K562 (cell line): ENCODE data around the gene SETD3.

Experiments used
- EP300 ChIP-seq: IDR thresholded peaks from 2 replicates; pipeline ENCODE4 v1.6.1; 2012; ENCODE audit warnings: low read length, improper control_type of control experiment
- MCM2 ChIP-seq: fragments of 450-650 bp; IDR thresholded peaks from 2 replicates; pipeline ENCODE4 v1.6.1; 2017; ENCODE audit warnings: low read depth, mild to moderate bottlenecking
- NFE2L1 ChIP-seq: fragments of 450-650 bp; IDR thresholded peaks from 2 replicates; pipeline ENCODE4 v1.6.1; 2016; ENCODE audit warnings: missing genetic modification characterization, low read depth, mild to moderate bottlenecking, missing compliant biosample characterization, moderate library complexity, borderline replicate concordance
- TF ChIP-seq, protein P1 (sequence below), 3 experiments: IDR thresholded peaks in 2 of 3; conservative IDR thresholded peaks in 1 of 3; 2 replicates each; pipeline ENCODE4 v1.5.1; 2011 to 2012; ENCODE audit warnings: low read length in 3 of 3, mild to moderate bottlenecking in 3 of 3, control low read depth in 2 of 3, improper control_type of control experiment in 1 of 3, inconsistent platforms in 1 of 3, low read depth in 1 of 3, mixed read lengths in 1 of 3, moderate library complexity in 1 of 3; ENCODE audit not compliant: insufficient read depth in 2 of 3

GRCh38 chr14:99454246-99454645 is 26.4 kb downstream of the SETD3 start:
- TF ChIP-seq EP300, result no peak
- TF ChIP-seq MCM2, result no peak
- no peak for TF ChIP-seq NFE2L1 (tag)
- TF ChIP-seq, protein P1, sequence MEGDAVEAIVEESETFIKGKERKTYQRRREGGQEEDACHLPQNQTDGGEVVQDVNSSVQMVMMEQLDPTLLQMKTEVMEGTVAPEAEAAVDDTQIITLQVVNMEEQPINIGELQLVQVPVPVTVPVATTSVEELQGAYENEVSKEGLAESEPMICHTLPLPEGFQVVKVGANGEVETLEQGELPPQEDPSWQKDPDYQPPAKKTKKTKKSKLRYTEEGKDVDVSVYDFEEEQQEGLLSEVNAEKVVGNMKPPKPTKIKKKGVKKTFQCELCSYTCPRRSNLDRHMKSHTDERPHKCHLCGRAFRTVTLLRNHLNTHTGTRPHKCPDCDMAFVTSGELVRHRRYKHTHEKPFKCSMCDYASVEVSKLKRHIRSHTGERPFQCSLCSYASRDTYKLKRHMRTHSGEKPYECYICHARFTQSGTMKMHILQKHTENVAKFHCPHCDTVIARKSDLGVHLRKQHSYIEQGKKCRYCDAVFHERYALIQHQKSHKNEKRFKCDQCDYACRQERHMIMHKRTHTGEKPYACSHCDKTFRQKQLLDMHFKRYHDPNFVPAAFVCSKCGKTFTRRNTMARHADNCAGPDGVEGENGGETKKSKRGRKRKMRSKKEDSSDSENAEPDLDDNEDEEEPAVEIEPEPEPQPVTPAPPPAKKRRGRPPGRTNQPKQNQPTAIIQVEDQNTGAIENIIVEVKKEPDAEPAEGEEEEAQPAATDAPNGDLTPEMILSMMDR (IDR thresholded peaks at IDR 0.05 in 2 of 3, conservative IDR thresholded peaks at IDR 0.05 in 1 of 3; ENCODE audit: insufficient read depth in 2 of 3, low read depth in 1 of 3, low read length in 3 of 3), result no peak
